DND-41 (cell line): Measurements from ENCODE around the gene MSRB3.

ENCODE experiments used
- EZH2 ChIP-seq: IDR thresholded peaks from 3 replicates; pipeline ENCODE4 v1.6.1; 2012; ENCODE audit warnings: borderline replicate concordance, low read depth, mild to moderate bottlenecking, moderate library complexity, low read length, inconsistent platforms; ENCODE audit not compliant: severe bottlenecking
- TF ChIP-seq, protein P1 (sequence below): IDR thresholded peaks from 2 replicates; pipeline ENCODE4 v1.5.1; 2012; ENCODE audit warnings: borderline replicate concordance, low read length, moderate library complexity, mild to moderate bottlenecking; ENCODE audit not compliant: poor library complexity, severe bottlenecking; ENCODE audit errors: extremely low read depth

DNA sequence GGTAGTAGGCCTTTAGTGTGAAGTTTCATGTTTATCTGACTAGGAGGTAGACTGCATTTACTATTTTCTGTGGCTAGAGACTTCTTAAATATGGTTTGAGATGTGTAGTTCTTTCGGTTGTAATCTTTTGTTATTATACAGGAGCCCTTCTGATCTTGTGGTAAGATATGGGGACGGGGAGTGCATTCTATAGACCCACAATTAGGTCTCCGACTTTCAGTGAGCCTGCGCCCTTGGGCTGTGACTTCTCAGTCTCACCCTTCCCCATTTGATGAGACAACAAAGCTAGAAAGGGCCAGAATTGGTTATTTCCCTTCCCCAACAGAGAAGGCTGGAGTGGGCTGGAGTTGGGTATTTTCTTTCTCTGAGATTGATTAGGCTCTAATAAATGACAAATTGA is 130.0 kb downstream of the MSRB3 start:
- TF ChIP-seq, protein P1, sequence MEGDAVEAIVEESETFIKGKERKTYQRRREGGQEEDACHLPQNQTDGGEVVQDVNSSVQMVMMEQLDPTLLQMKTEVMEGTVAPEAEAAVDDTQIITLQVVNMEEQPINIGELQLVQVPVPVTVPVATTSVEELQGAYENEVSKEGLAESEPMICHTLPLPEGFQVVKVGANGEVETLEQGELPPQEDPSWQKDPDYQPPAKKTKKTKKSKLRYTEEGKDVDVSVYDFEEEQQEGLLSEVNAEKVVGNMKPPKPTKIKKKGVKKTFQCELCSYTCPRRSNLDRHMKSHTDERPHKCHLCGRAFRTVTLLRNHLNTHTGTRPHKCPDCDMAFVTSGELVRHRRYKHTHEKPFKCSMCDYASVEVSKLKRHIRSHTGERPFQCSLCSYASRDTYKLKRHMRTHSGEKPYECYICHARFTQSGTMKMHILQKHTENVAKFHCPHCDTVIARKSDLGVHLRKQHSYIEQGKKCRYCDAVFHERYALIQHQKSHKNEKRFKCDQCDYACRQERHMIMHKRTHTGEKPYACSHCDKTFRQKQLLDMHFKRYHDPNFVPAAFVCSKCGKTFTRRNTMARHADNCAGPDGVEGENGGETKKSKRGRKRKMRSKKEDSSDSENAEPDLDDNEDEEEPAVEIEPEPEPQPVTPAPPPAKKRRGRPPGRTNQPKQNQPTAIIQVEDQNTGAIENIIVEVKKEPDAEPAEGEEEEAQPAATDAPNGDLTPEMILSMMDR, result no peak
- no peak for TF ChIP-seq EZH2
